Natural killer cell (primary cell): ENCODE data around the gene ADM. TPM values are rescaled to one million over a fixed set of nuclear protein-coding genes. Genes with fewer than 3 reads are reported as not detected.

ENCODE experiments used
- ATAC-seq, 3 donors: fragments of 150-1000 bp in 2 of 3; fragments of 200-7000 bp in 1 of 3; cut with Tn5 transposase; 1 replicate in 1 of 3; 2 replicates in 2 of 3; pipeline ENCODE4 v1.10.0; 2021; ENCODE audit warnings: mild to moderate bottlenecking in 2 of 3, moderate library complexity in 2 of 3
- DNase-seq, 2 donors: peaks; one replicate each; pipeline versions ENCODE4 v3.0.0 to v3.0.0-alpha.2; 2013 to 2021; ENCODE audit warnings: mixed read lengths in 1 of 2
- H3K27ac ChIP-seq: one replicate; pipeline ENCODE4 v1.5.1; 2013; ENCODE audit warnings: mild to moderate bottlenecking, low read length
- H3K27me3 ChIP-seq: one replicate; pipeline ENCODE4 v1.6.1; 2013; ENCODE audit warnings: low read length; ENCODE audit not compliant: control insufficient read depth, insufficient read depth
- H3K36me3 ChIP-seq: one replicate; pipeline ENCODE4 v1.6.1; 2013; ENCODE audit warnings: low read length; ENCODE audit not compliant: control insufficient read depth, insufficient read depth
- H3K4me1 ChIP-seq: one replicate; pipeline ENCODE4 v1.6.1; 2013; ENCODE audit warnings: low read length; ENCODE audit not compliant: control insufficient read depth, insufficient read depth
- H3K4me3 ChIP-seq: one replicate; pipeline ENCODE4 v1.5.1; 2013; ENCODE audit warnings: low read length
- H3K9me3 ChIP-seq: one replicate; pipeline ENCODE4 v1.6.1; 2013; ENCODE audit warnings: low read length; ENCODE audit not compliant: control insufficient read depth, insufficient read depth
- H3K27ac Mint-ChIP-seq, 2 donors: one replicate each; pipeline ENCODE4 v1.8.0; 2022; ENCODE audit warnings: mild to moderate bottlenecking in 2 of 2, mixed read lengths in 2 of 2, moderate library complexity in 1 of 2
- H3K27me3 Mint-ChIP-seq, 2 donors: one replicate each; pipeline ENCODE4 v1.8.0; 2022; ENCODE audit warnings: low read depth in 2 of 2, mixed read lengths in 2 of 2
- H3K36me3 Mint-ChIP-seq: one replicate; pipeline ENCODE4 v1.8.0; 2022; ENCODE audit warnings: mixed read lengths
- H3K4me1 Mint-ChIP-seq, 2 donors: one replicate each; pipeline ENCODE4 v1.8.0; 2022; ENCODE audit warnings: mixed read lengths in 2 of 2
- H3K4me3 Mint-ChIP-seq: one replicate; pipeline ENCODE4 v1.8.0; 2022; ENCODE audit warnings: mild to moderate bottlenecking, moderate library complexity, mixed read lengths
- H3K9me3 Mint-ChIP-seq, 2 donors: one replicate each; pipeline ENCODE4 v1.8.0; 2022; ENCODE audit warnings: mixed read lengths in 2 of 2
- WGBS: methylation state at CpG from one replicate; pipeline ENCODE4 v1.1.7; 2013; ENCODE audit warnings: missing lambda C conversion rate; ENCODE audit not compliant: insufficient coverage; 5-methylcytosine and 5-hydroxymethylcytosine counted together
- intact Hi-C: fragments of 100-400 bp; cut with micrococcal nuclease; formaldehyde crosslinking; loops from one replicate; pipeline ENCODE4 v1.14.2; 2022
- total RNA-seq, 4 donors: library from RNA; stranded (reverse); fragments of 120-200 nt in 1 of 4; gene quantifications; one replicate each; pipeline versions ENCODE4 v1.2.3 to v1.2.4, GENCODE V29; 2013 to 2022
- TF ChIP-seq, protein P1 (sequence below): fragments of 200-600 bp; IDR thresholded peaks from one replicate; pipeline ENCODE4 v1.8.0; 2022; ENCODE audit warnings: antibody characterized with exemption

Gene ADM
- total RNA-seq, 3 donors from 2014 or later (not counting 1 experiment from before 2014, with no cell fraction given), result 0.82 to 7.0 (median 5.8) TPM

GRCh38 chr11:10267821-10268220 lies 37.1 kb upstream of the ADM start:
- Histone ChIP-seq H3K27ac (no peak overlapping the region), H3K27me3 (peaks cover 2% of the 10 kb centered on the region), H3K4me3 (no peak overlapping the region), H3K4me1 (no peaks in the 10 kb centered on the region), H3K36me3 (no peaks in the 10 kb centered on the region), H3K9me3 (no peaks in the 10 kb centered on the region)
- Mint-ChIP-seq H3K4me3 (no peak overlapping the region), H3K27me3 (no peaks in the 10 kb centered on the region), H3K36me3 (no peaks in the 10 kb centered on the region), H3K27ac (no peak overlapping the region), H3K9me3 (no peaks in the 10 kb centered on the region), H3K4me1 (peaks cover 4 to 5% of the 10 kb centered on the region in 2 donors)
- 100% methylated on average over 1 of the region's 3 CpGs for WGBS
- DNase-seq, result no peak
- intact Hi-C loops, result no loop called here
- no peak for ATAC-seq
- TF ChIP-seq, protein P1, sequence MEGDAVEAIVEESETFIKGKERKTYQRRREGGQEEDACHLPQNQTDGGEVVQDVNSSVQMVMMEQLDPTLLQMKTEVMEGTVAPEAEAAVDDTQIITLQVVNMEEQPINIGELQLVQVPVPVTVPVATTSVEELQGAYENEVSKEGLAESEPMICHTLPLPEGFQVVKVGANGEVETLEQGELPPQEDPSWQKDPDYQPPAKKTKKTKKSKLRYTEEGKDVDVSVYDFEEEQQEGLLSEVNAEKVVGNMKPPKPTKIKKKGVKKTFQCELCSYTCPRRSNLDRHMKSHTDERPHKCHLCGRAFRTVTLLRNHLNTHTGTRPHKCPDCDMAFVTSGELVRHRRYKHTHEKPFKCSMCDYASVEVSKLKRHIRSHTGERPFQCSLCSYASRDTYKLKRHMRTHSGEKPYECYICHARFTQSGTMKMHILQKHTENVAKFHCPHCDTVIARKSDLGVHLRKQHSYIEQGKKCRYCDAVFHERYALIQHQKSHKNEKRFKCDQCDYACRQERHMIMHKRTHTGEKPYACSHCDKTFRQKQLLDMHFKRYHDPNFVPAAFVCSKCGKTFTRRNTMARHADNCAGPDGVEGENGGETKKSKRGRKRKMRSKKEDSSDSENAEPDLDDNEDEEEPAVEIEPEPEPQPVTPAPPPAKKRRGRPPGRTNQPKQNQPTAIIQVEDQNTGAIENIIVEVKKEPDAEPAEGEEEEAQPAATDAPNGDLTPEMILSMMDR, result no peak

GRCh38 chr11:10268746-10269488 lies 36.0 kb upstream of the ADM start:
- Histone ChIP-seq H3K36me3 (no peaks in the 10 kb centered on the region), H3K4me1 (no peaks in the 10 kb centered on the region), H3K27me3 (peaks cover 2% of the 10 kb centered on the region), H3K9me3 (no peaks in the 10 kb centered on the region), H3K27ac (no peak overlapping the region), H3K4me3 (no peak overlapping the region)
- TF ChIP-seq, protein P1, result no peak
- no peak overlapping the region for H3K4me3 Mint-ChIP-seq
- intact Hi-C loops, result no loop called here
- 86% methylated on average over 5 of the region's 5 CpGs for WGBS
- no peak overlapping the region for H3K27ac Mint-ChIP-seq
- H3K27me3 Mint-ChIP-seq, result no peaks in the 10 kb centered on the region
- DNase-seq, result no peak
- ATAC-seq, result no peak
- no peaks in the 10 kb centered on the region for H3K9me3 Mint-ChIP-seq
- peaks cover 4 to 5% of the 10 kb centered on the region in 2 donors for H3K4me1 Mint-ChIP-seq
- no peaks in the 10 kb centered on the region for H3K36me3 Mint-ChIP-seq

DNA sequence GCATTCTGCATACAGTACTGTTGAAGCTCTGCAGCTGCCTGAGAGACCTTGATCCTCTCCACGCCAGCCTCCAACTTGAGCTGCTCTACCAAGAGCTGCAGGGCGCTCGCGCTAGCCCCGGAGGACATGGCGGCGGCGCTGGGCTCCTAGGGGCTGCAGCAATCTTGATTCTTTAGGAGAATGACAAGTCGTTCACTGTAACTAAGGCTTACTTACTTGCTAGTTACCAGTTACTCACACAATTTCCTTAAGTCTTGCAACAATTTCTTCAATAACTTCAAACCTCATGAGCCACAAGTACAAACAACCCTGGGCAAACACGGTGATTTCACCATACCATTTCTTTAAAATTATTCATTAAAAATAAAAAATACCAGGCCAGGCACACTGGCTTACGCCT lies 32.7 kb upstream of the ADM start:
- DNase-seq (no peak), ATAC-seq (peak in 2 of 3 donors; percentile 55 to 62)
- H3K36me3 Mint-ChIP-seq, result no peaks in the 10 kb centered on the region
- H3K4me3 Mint-ChIP-seq, result no peak overlapping the region
- Histone ChIP-seq H3K27ac (no peak overlapping the region), H3K9me3 (no peaks in the 10 kb centered on the region), H3K4me3 (no peak overlapping the region), H3K36me3 (no peaks in the 10 kb centered on the region), H3K4me1 (no peaks in the 10 kb centered on the region), H3K27me3 (peaks cover 2% of the 10 kb centered on the region)
- 97% methylated on average over 11 of the region's 11 CpGs for WGBS
- intact Hi-C loops, result no loop called here
- no peaks in the 10 kb centered on the region for H3K27me3 Mint-ChIP-seq
- H3K9me3 Mint-ChIP-seq, result no peaks in the 10 kb centered on the region
- no peak overlapping the region for H3K27ac Mint-ChIP-seq
- TF ChIP-seq, protein P1, result no peak
- H3K4me1 Mint-ChIP-seq, result peaks cover 4% of the 10 kb centered on the region in 2 donors

DNA sequence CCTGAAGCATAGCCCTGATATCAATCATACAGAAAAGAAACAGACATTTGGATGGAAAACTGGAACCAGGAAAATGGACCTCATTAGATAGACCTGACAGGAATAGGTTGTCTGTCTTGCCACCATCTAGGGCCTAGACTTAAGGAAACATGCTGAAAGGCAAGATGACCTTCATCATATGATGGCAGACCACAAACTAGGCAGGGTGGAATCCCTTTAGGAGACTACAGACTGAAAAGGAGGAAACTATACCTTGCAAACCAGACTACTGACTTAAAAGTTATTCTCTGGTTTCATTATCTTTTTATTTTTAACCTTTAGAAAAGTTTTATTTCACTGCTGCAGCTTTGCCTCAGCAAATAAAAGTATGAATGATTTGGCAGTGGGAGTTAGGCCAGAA lies 31.1 kb upstream of the ADM start:
- no peaks in the 10 kb centered on the region for H3K36me3 ChIP-seq
- no peak for ATAC-seq
- Mint-ChIP-seq H3K36me3 (no peaks in the 10 kb centered on the region), H3K9me3 (no peaks in the 10 kb centered on the region), H3K27ac (no peak overlapping the region), H3K4me3 (no peak overlapping the region), H3K4me1 (peaks cover 0 to 4% of the 10 kb centered on the region in 2 donors), H3K27me3 (no peaks in the 10 kb centered on the region)
- DNase-seq, result no peak
- H3K4me1 ChIP-seq, result no peaks in the 10 kb centered on the region
- TF ChIP-seq, protein P1, result no peak
- no peak overlapping the region for H3K4me3 ChIP-seq
- H3K9me3 ChIP-seq, result no peaks in the 10 kb centered on the region
- no peaks in the 10 kb centered on the region for H3K27me3 ChIP-seq
- H3K27ac ChIP-seq, result no peak overlapping the region
- intact Hi-C loops, result no loop called here
